Duodenal mucosa (tissue), 2 donors: Measurements from ENCODE around the gene DES.

ENCODE experiments used
- H3K27ac ChIP-seq: one replicate; pipeline ENCODE4 v1.7.0; 2013; ENCODE audit warnings: low read depth, low read length
- H3K27me3 ChIP-seq, 2 donors: one replicate each; pipeline ENCODE4 v1.7.0; 2013; ENCODE audit warnings: low read length in 2 of 2, control low read depth in 1 of 2; ENCODE audit not compliant: insufficient read depth in 2 of 2, control insufficient read depth in 1 of 2
- H3K36me3 ChIP-seq, 2 donors: one replicate each; pipeline ENCODE4 v1.7.0; 2013; ENCODE audit warnings: low read length in 2 of 2, control low read depth in 1 of 2; ENCODE audit not compliant: insufficient read depth in 2 of 2, control insufficient read depth in 1 of 2
- H3K4me1 ChIP-seq, 2 donors: one replicate each; pipeline ENCODE4 v1.7.0; 2013; ENCODE audit warnings: low read length in 2 of 2, control low read depth in 1 of 2; ENCODE audit not compliant: insufficient read depth in 2 of 2, control insufficient read depth in 1 of 2
- H3K4me3 ChIP-seq, 2 donors: one replicate each; pipeline ENCODE4 v1.7.0; 2013; ENCODE audit warnings: low read length in 2 of 2, low read depth in 1 of 2
- H3K9ac ChIP-seq, 2 donors: one replicate each; pipeline ENCODE4 v1.7.0; 2013; ENCODE audit warnings: low read length in 2 of 2, low read depth in 1 of 2
- H3K9me3 ChIP-seq, 2 donors: one replicate each; pipeline ENCODE4 v1.7.0; 2013; ENCODE audit warnings: low read length in 2 of 2, control low read depth in 1 of 2; ENCODE audit not compliant: control insufficient read depth in 1 of 2

DES gene

GRCh38 chr2:219419012-219419324 lies 791 bp downstream of the DES start:
- Histone ChIP-seq H3K27ac (peak overlapping the region; percentile 32), H3K27me3 (peaks cover 24 to 29% of the 10 kb centered on the region in 2 donors), H3K9me3 (no peaks in the 10 kb centered on the region), H3K9ac (peak overlapping the region in 1 of 2 donors; percentile 29), H3K4me3 (no peak overlapping the region), H3K36me3 (no peaks in the 10 kb centered on the region), H3K4me1 (no peaks in the 10 kb centered on the region)

DNA sequence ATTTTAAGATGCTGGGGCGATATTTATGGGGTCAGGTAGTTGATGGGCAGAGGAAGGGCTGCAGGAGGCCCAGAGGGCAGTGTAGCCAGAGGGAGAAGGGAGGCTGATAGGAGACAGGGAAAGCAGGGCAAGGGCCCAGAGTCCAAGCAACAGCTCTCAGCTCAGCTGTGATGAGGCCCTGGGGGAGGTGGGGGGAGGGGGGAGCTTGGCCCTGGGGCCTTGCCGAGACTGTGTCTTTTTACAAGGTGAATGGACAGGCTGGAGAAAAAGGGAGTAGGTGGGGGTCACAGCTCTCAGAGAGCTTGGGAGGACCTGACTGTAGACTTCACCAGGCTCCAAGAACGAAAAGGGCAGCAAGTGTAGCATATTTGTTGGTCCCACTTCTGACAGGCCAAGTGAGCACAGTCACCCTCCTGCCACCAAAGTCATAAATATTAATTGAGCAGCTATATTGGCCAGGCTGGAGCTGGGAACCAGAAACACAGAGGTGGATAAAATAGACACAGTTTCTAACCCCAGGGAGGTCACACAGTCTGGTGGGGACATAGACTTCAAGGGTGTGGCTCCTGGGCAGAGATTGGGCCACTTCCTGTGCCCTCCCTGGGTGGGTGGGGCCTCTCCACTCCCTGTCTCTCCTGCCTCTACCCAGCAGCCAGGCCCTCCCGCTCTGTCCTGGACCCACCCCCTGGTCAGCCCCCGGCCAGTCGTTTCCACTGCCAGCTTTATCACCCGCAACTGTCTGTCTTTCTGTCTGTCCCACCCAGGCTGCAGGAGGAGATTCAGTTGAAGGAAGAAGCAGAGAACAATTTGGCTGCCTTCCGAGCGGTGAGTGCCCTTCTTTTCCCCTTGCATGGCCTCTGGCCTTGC lies 1.4 kb downstream of the DES start:
- Histone ChIP-seq H3K4me3 (no peak overlapping the region), H3K9me3 (no peaks in the 10 kb centered on the region), H3K27ac (no peak overlapping the region), H3K4me1 (no peaks in the 10 kb centered on the region), H3K36me3 (no peaks in the 10 kb centered on the region), H3K9ac (peak overlapping the region in 1 of 2 donors; percentile 29), H3K27me3 (peaks cover 24 to 29% of the 10 kb centered on the region in 2 donors)

DNA sequence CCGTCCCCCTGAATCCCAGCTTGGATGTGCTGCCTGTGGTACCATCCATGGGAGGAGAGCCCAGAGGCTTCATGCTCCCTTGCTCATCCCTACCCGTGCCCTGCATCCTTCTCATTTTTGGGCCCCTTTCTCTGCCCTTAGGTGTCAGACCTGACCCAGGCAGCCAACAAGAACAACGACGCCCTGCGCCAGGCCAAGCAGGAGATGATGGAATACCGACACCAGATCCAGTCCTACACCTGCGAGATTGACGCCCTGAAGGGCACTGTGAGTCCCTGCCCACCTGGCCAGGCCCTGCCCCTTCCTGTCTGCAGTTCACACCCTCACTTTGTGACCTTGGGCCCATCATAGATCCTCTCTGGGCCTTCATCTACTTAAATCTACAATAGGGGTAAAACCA lies 2.5 kb downstream of the DES start:
- Histone ChIP-seq H3K27me3 (peaks cover 24 to 29% of the 10 kb centered on the region in 2 donors), H3K4me3 (no peak overlapping the region), H3K9me3 (no peaks in the 10 kb centered on the region), H3K36me3 (no peaks in the 10 kb centered on the region), H3K4me1 (no peaks in the 10 kb centered on the region), H3K9ac (no peak overlapping the region), H3K27ac (peak overlapping the region; percentile 10)

DNA sequence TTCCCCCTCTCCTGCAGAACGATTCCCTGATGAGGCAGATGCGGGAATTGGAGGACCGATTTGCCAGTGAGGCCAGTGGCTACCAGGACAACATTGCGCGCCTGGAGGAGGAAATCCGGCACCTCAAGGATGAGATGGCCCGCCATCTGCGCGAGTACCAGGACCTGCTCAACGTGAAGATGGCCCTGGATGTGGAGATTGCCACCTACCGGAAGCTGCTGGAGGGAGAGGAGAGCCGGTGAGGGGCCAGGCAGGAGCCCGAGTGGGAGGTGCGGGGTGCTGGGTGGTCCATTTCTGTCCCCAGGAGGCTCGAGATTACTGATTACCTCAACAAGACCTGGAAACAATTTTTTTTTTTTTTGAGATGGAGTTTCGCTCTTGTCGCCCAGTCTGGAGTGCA lies 3.1 kb downstream of the DES start:
- no peaks in the 10 kb centered on the region for H3K36me3 ChIP-seq
- H3K27me3 ChIP-seq: peaks cover 21 to 36% of the 10 kb centered on the region in 2 donors
- H3K4me1 ChIP-seq: no peaks in the 10 kb centered on the region
- no peaks in the 10 kb centered on the region for H3K9me3 ChIP-seq
- H3K9ac ChIP-seq: no peak overlapping the region
- no peak overlapping the region for H3K4me3 ChIP-seq
- no peak overlapping the region for H3K27ac ChIP-seq

GRCh38 chr2:219422952-219423534 lies 4.9 kb downstream of the DES start:
- Histone ChIP-seq H3K4me3 (no peak overlapping the region), H3K27me3 (peaks cover 16 to 29% of the 10 kb centered on the region in 2 donors), H3K27ac (no peak overlapping the region), H3K9me3 (no peaks in the 10 kb centered on the region), H3K36me3 (no peaks in the 10 kb centered on the region), H3K9ac (no peak overlapping the region), H3K4me1 (no peaks in the 10 kb centered on the region)

DNA sequence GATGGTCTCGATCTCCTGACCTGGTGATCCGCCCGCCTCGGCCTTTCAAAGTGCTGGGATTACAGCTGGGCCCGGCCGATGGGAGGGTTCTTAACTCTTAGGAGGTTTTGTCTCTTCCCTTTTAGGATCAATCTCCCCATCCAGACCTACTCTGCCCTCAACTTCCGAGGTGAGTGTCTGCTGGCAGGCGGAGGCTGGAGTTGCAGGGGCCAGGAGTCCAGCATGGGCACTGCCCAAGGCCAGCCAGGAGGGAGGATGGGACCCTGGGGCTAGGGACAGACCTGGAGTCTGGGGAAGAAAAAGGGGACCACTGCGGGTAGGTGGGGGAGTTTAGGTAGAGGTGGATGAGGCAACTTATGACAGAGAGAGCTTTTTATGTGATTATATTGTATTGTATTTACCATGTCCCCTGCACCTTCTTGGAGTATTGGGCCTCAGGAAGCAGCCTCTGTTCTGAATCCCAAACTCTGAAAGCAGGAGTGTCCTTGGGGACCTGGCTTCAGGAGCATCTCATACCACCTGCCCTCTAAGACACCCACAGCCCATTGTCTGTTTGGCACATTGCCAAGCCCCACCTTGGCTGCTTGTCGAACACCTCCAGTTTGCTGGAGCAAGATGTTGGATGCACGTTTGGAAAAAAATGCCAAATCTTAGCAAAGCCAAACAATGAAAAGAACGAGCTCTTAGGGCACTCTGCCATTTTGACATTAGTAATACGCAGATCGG lies 5.6 kb downstream of the DES start:
- no peaks in the 10 kb centered on the region for H3K36me3 ChIP-seq
- no peak overlapping the region for H3K9ac ChIP-seq
- H3K9me3 ChIP-seq: no peaks in the 10 kb centered on the region
- no peak overlapping the region for H3K4me3 ChIP-seq
- peaks cover 12 to 22% of the 10 kb centered on the region in 2 donors for H3K27me3 ChIP-seq
- no peaks in the 10 kb centered on the region for H3K4me1 ChIP-seq
- H3K27ac ChIP-seq: no peak overlapping the region

GRCh38 chr2:219425238-219426067 lies 7.3 kb downstream of the DES start:
- no peak overlapping the region for H3K27ac ChIP-seq

GRCh38 chr2:219426068-219426443 lies 7.9 kb downstream of the DES start:
- Histone ChIP-seq H3K9me3 (no peaks in the 10 kb centered on the region), H3K4me3 (no peak overlapping the region), H3K36me3 (no peaks in the 10 kb centered on the region), H3K9ac (no peak overlapping the region), H3K27me3 (peaks cover 0 to 7% of the 10 kb centered on the region in 2 donors), H3K4me1 (no peaks in the 10 kb centered on the region), H3K27ac (no peak overlapping the region)

More at GRCh38 chr2:219425238-219426067, 7.3 kb downstream of the DES start:
- Histone ChIP-seq H3K4me1 (no peaks in the 10 kb centered on the region), H3K27me3 (peaks cover 0 to 12% of the 10 kb centered on the region in 2 donors), H3K4me3 (no peak overlapping the region), H3K9me3 (no peaks in the 10 kb centered on the region), H3K36me3 (no peaks in the 10 kb centered on the region), H3K9ac (no peak overlapping the region)

DNA sequence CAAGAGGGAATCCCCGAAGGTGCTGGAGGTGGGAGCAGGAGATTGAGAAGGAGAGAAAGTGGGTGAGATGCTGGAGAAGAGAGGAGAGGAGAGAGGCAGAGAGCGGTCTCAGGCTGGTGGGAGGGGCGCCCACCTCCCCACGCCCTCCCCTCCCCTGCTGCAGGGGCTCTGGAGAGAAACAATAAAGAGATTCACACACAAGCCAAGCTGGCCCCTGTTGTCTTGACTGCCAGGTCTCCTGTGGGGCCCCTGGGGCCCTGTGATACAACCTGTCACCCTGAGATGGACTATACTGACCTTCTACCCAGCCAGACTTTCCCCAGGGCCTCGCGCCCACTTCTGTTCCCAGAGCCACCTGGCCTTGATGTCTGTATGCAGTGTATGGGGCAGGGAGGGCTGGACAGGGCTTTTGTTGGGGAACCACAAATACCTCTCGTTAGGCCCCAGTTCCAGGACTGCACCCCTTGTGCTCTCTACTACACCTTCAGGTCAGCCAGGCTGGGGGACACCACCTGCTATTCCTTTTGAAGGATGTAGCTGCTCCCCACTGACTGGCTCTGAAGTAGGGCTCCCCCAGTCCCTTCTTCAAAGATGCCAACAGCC lies 8.5 kb downstream of the DES start:
- H3K9ac ChIP-seq: no peak overlapping the region
- H3K4me3 ChIP-seq: no peak overlapping the region
- H3K4me1 ChIP-seq: no peaks in the 10 kb centered on the region
- H3K27me3 ChIP-seq: peaks cover 0 to 7% of the 10 kb centered on the region in 2 donors
- no peaks in the 10 kb centered on the region for H3K9me3 ChIP-seq
- no peak overlapping the region for H3K27ac ChIP-seq
- no peaks in the 10 kb centered on the region for H3K36me3 ChIP-seq
